KG1 (cell line): ENCODE results near the gene PFKFB3.
"Not testable (repeated sequence)": the region's sequence is repeated elsewhere in the genome, so short reads cannot be mapped to it uniquely, and the experiment has no call there.

Experiments used
- DNase-seq: peaks from one replicate; lab custom pipeline; 2025; lab: John Stamatoyannopoulos, UW

PFKFB3 gene

GRCh38 chr10:6236349-6237198, 33.8 kb downstream of the PFKFB3 start:
- DNase-seq: no peak

DNA sequence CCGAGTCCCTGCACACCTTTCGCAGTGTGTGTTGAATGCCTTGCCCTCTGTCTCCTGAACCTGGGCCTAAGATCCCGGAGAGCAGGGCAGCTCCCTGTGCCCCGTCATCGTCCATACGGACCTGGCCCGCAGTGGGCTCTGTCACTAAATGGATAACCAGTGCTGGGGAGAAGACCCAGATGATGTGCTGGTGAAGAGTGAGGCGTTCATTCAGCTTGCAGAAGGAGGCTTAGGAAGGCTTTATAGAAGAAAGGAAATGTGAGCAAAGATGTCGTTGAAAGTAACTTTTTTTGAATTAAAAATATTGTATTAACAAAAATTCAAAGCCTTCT, 34.4 kb downstream of the PFKFB3 start:
- no peak for DNase-seq

- DNase-seq: not testable (repeated sequence)
These were observed 36.0 kb downstream of the PFKFB3 start for GRCh38 chr10:6238587-6239212.

DNA sequence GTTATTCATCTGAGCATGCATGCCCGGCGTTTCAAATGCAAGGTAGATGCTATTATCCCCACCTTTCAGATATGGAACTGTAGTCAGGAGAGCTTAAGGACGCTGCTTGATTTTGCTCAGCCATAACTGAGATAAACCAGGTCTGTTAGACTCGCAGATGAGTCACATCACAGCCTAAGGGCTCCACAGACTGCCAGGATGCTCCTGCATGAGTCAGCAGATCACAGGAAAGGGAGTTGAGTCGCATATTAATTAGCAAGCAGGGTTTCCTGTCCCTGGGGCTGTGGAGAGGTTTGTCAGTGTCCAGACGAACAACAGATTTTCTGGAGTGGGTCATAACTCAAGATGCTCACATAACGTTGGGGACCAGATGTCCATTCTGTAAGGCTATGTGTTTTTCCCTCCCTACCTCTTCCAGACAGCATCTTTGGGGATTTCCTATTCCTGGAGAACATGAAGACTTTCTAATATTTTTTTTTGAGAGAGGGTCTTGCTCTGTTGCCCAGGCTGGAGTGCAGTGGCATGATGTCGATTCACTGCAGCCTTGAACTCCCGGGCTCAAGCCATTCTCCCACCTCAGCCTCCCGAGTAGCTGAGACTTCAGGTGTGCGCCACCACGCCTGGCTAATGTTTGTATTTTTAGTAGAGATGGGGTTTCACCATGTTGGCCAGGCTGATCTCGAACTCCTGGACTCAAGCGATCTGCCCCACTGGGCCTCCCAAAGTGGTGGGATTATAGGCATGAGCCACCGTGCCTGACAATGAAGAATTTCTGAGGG, 36.7 kb downstream of the PFKFB3 start:
- DNase-seq: peak; percentile 43

DNA sequence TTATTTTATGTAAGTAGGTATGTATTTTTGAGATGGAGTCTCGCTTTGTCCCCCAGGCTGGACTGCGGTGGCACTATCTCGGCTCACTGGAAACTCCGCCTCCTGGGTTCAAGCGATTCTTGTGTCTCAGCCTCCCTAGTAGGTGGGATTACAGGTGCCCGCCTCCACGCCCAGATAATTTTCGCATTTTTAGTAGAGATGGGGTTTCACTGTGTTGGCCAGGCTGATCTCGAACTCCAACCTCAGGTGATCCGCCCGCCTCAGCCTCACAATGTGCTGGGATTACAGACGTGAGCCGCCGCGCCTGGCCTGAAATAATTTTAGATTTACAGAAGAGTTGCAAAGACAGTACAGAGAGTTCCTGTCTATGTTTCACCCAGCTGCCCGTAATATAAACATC, 37.5 kb downstream of the PFKFB3 start:
- no peak for DNase-seq

- no peak for DNase-seq
These were observed 39.4 kb downstream of the PFKFB3 start for GRCh38 chr10:6242089-6242488.

- no peak for DNase-seq
These were observed 41.8 kb downstream of the PFKFB3 start for GRCh38 chr10:6244510-6244909.

DNA sequence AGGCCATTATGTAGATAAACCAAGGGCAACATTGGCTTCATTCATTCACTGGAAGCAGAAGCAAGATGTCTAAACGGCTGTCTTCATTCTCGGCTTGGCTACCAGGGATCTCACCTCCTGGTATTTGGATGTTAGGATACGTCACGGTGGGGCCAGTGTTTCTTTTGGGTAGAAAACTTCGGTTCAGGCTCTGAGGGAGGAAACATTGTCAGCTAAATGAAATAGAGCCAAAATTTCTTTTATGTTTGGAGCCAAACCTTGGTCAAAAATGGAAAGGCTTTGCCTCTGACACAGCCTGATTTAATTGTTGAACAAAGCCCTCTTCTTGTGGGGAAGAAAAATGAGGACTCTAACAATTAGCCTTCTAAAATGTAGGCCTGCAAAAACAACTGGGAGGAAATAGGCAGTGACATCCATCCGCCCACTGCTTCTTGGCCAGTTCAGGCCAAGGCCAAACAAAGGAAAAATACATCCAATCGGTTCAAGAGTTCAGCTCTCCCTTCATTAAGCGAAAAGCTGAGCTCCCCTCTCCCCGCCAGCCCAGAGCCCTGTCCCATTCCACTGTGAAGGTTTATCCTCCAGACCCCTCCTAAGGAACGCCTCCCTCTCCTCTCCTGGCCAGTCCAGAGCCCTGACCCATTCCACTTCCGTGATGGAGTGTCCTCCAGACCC, 44.4 kb downstream of the PFKFB3 start:
- DNase-seq: no peak

DNA sequence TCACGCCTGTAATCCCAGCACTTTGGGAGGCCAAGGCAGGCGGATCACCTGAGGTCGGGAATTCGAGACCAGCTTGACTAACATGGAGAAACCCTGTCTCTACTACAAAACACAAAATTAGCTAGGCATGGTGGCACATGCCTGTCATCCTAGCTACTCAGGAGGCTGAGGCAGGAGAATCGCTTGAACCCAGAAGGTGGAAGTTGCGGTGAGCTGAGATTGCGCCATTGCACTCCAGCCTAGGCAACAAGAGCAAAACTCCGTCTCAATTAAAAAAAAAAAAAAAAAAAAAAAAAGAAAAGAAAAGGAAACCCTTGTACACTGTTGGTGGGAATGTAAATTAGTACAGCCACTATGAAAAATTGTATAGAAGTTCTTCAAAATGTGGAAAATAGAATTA, 46.2 kb downstream of the PFKFB3 start:
- not testable (repeated sequence) for DNase-seq

DNA sequence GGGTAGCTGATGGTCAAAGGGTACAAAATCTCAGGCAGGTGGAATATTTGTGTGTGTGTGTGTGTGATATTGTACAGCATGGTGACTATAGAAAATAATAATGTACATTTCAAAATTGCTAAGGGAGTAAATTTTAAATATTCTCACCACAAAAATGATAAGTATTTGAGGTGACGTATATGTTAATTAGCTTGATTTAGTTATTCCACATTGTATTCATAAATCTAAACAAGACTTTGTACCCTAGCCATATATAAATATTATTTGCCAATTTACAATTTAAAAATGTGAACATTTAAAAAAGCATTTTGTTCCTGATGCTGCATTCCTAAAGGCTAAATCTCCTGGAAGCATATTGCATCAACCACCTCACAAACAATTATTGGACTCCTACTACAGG, 47.0 kb downstream of the PFKFB3 start:
- DNase-seq: no peak

GRCh38 chr10:6250745-6251144, 48.0 kb downstream of the PFKFB3 start:
- no peak for DNase-seq

- no peak for DNase-seq
These were observed 51.5 kb downstream of the PFKFB3 start for GRCh38 chr10:6254201-6254600.

- DNase-seq: no peak
These were observed 52.9 kb downstream of the PFKFB3 start for GRCh38 chr10:6255548-6256061.

DNA sequence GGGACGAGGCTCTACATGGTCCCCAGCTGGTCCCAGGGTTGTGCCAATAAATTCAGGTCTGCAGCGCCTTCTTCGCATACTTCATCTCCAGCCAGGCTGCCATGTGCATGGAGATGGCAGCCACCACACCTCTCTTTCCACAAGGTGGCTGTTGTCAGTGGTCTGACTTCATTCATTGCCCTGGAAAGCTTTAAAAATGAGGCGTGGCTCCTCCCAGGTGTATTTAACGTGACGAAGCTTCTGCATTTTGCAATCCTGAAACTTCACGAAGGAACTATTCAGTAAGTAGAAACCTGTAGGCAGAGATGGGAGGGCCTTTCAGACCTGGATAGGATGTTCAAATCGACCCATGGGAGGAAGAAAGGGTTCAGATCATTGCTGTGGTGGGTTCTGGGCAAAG, 53.7 kb downstream of the PFKFB3 start:
- DNase-seq: no peak

DNA sequence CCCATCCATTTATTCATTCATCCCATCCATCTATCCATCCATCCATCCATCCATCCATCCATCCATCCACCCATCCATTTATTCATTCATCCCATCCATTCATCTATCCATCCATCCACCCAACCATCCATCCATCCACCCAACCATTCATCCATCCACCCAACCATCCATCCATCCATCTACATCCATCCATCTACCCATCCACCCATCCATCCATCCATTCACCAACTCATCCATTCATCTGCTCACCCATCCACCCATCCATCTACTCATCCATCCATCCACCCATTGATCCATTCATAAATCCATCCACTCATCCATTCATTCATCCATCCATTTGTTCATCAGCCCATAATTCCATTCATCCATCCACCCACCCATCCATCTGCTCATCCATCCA, 56.4 kb downstream of the PFKFB3 start:
- DNase-seq: no peak

GRCh38 chr10:6260843-6261242, 58.1 kb downstream of the PFKFB3 start:
- DNase-seq: no peak

- no peak for DNase-seq
These were observed 65.2 kb downstream of the PFKFB3 start for GRCh38 chr10:6267941-6268340.

DNA sequence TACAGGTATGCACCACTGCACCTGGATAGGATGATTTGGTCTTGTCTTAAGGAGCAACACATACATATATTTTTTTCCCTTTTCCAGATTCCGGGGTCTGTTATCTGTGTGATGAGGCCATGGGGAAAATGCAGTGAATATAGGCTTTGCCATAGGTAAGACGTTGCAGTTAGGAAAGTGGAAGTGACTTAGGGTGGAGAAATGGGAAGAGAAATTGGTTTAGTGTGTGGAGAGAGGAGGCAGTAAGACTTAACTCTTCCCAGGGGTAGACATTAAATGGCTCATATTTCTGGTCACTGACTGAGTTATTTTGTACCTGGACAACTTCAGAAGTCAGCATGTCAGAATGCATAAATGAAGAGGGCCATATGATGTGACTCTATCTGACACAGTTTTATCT, 66.7 kb downstream of the PFKFB3 start:
- no peak for DNase-seq

DNA sequence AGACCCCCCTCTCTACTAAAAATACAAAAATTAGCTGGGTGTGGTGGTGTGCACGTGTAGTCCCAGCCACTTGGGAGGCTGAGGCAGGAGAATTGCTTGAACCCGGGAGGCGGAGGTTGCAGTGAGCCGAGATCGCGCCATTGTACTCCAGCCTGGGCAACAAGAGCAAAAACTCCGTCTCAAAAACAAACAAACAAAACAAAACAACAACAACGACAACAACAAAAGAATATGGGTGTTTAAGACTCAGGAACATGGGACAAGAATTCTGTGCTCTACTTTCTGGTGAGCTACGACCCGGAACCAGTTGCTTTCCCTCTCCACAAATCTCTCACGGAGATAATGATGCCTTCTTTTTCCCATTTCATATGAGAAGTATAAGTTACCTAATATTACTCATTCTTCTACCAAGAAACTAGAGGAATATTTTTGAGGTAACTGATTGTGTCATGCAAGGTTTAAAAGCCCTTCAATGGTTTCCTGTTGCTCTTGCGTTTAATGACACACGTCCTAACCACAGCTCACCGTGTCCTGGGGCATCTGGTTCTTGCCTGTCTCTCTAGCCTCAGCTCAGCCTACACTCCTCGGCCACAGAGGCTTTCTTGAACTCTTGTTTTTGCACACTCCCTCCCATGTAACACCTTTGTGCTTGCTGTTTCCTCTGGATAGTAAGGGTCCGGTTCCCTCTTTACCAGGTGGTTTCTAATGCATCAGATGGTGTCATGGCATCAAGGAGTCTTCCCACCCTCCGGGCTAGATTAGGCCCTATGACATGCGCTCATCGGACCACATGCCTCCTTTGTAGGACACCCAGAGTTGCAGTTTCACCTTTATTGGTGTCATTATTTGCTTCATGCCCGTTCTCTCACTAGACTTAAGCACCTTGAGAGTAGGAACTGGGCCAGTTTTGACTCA, 67.5 kb downstream of the PFKFB3 start:
- peak; percentile 30 for DNase-seq

DNA sequence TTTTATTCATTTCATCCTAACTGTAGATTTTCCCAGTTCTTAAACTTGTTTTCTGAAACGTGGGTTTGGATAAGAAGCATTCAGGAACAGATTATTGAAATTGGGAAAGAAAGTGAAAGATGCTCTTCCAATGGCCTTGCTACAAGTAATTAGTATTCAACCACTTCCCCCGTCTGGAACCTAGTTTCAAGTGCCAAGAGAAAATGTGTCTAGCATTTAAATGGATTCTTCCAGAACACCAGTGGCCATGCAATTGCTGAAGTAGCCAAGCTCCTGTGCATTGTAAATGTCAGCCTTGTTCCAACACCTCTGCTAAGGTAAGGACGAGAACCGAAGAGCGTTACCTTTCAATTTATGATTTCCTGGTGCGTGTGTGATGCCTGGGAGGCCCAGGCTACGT, 68.2 kb downstream of the PFKFB3 start:
- DNase-seq: no peak

DNA sequence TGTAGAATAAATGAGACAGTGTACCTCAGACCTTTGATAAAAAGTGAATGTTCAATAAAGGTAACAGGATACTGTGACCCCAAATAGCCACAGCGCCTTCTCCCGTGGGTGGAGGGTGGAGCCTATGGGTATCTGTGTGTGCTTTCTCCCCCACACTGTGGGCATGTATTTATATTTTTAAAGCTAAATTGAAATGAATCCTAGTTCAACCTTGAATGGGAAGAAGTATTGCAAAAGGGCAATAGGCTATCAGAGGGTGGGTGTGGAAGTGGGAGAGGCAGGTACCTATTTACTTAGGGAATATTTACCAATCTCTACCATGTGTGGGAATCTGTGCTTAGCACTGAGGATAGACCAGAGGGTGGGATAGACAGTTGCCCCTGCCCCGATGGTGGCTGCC, 68.9 kb downstream of the PFKFB3 start:
- DNase-seq: no peak
